Epithelial cell of proximal tubule (primary cell): ENCODE results near the gene ATP8B4. TPM values are rescaled to one million over a fixed set of nuclear protein-coding genes. Genes with fewer than 3 reads are reported as not detected.

ENCODE experiments used
- DNase-seq: peaks from one replicate; pipeline ENCODE4 v3.0.0-alpha.2; 2011; ENCODE audit warnings: low read depth
- H3K4me3 ChIP-seq: 2 replicates; pipeline ENCODE4 v1.5.1; 2011; ENCODE audit warnings: low read depth, mild to moderate bottlenecking, low read length
- total RNA-seq: library from RNA; depleted of rRNA; stranded (reverse); fragments of >200 nt; gene quantifications from 2 replicates; pipeline ENCODE4 v1.2.3, GENCODE V29; 2015
- TF ChIP-seq, protein P1 (sequence below): conservative IDR thresholded peaks from 2 replicates; pipeline ENCODE4 v1.5.1; 2012; ENCODE audit warnings: low read depth, mild to moderate bottlenecking, low read length

Gene ATP8B4
- total RNA-seq, 1 donor from 2014 or later, result not detected

DNA sequence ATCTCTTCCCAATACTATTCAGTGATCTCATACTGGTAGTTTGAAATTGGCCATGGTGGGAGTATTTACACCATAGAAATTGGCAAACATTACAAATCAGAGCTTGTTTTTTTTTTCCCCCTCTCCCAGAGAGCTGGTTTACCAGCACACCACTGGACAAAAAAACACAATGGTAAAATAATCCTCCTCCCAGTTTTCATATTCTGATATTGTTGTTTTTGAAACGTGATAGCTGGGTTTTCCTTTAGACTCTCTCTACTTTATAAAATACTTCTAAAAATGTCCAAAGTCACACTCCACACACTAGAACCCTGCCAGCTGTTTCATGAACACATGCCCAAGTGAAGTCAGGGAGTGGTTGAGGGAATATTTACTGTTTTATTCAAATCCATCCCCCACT lies 310.7 kb downstream of the ATP8B4 start:
- no peak for DNase-seq
- TF ChIP-seq, protein P1, sequence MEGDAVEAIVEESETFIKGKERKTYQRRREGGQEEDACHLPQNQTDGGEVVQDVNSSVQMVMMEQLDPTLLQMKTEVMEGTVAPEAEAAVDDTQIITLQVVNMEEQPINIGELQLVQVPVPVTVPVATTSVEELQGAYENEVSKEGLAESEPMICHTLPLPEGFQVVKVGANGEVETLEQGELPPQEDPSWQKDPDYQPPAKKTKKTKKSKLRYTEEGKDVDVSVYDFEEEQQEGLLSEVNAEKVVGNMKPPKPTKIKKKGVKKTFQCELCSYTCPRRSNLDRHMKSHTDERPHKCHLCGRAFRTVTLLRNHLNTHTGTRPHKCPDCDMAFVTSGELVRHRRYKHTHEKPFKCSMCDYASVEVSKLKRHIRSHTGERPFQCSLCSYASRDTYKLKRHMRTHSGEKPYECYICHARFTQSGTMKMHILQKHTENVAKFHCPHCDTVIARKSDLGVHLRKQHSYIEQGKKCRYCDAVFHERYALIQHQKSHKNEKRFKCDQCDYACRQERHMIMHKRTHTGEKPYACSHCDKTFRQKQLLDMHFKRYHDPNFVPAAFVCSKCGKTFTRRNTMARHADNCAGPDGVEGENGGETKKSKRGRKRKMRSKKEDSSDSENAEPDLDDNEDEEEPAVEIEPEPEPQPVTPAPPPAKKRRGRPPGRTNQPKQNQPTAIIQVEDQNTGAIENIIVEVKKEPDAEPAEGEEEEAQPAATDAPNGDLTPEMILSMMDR, result no peak
- no peak overlapping the region for H3K4me3 ChIP-seq

Other genes with a start within 250 kb of the ATP8B4 start
- gene SLC27A2, start 63.0 kb upstream of the ATP8B4 start, total RNA-seq, result 6.0 and 6.2 TPM in 2 replicates
- gene HDC, start 146.5 kb upstream of the ATP8B4 start, total RNA-seq, result not detected in 2 replicates
- gene GABPB1, start 236.0 kb upstream of the ATP8B4 start, total RNA-seq, result 48.9 and 51.6 TPM in 2 replicates